ENCODE data around the gene SERP2.

SERP2 gene

GRCh38 chr13:44437356-44438233 is 64.0 kb downstream of the SERP2 start:
- no peak for DNase-seq

- no peak for DNase-seq
Measured at GRCh38 chr13:44438234-44438579, 64.6 kb downstream of the SERP2 start.

GRCh38 chr13:44439452-44440024 is 65.9 kb downstream of the SERP2 start:
- DNase-seq = no peak

GRCh38 chr13:44440046-44440608 is 66.5 kb downstream of the SERP2 start:
- no peak for DNase-seq

Measured in left hindlimb (tissue), 1 donor.